ENCODE data around the gene USP37.

GRCh38 chr2:218547978-218548377 is 20.2 kb downstream of the USP37 start:
- TF ChIP-seq CTCF (IDR thresholded peaks at IDR 0.05): no peak
- TF ChIP-seq ZFX (IDR thresholded peaks at IDR 0.05; ENCODE audit: borderline replicate concordance): no peak
